ENCODE measurements around the gene ASTN2. TPM values are rescaled to one million over a fixed set of nuclear protein-coding genes. Genes with fewer than 3 reads are reported as not detected.

ASTN2 gene
- polyA plus RNA-seq, 4 donors, result 3.0 to 15.2 (median 3.7) TPM

DNA sequence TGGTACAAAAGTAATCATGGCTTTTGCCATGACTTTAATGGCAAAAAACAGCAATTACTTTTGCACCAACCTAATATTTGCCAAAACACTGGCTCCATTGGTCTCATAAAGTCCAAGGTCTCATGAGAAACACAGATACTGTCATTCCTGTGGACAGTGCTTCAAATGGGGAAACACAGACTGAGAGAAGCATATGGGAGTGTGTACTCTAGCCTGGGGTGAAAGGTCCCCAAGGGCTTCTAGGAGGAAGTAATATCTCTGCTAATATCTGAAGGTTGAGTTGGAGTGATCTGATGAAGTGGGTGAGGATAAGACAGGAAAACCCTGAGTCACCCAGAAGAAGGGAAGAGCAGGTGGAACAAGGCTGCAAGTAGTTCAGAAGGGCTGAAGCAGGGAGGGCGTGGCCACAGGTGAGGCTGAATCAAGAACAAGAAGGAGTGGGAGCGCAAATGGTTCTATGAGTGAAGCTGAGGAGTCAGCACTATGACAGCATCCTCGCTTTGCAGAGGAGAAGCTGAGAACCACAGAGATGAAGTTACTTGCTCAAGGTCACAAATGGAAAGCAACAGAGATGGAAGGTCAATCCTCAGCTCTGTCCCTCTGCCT, 164.1 kb downstream of the ASTN2 start:
- H3K9me3 ChIP-seq (ENCODE audit: control insufficient read depth in 2 of 2, insufficient read depth in 1 of 2, low read depth in 1 of 2, low read length in 1 of 2), result no peaks in the 10 kb centered on the region
- FAIRE-seq (no peak), DNase-seq (peak in 1 of 2 donors; percentile 5)
- H3K4me3 ChIP-seq (ENCODE audit: low read depth in 1 of 3, low read length in 3 of 3), result no peak overlapping the region
- no peaks in the 10 kb centered on the region for H3K27me3 ChIP-seq (ENCODE audit: control insufficient read depth in 3 of 3, insufficient read depth in 3 of 3, low read length in 3 of 3)
- WGBS, 3 donors, result 53 to 82% (median 58%) methylated on average over 3 of the region's 3 CpGs
- no peaks in the 10 kb centered on the region for H3K36me3 ChIP-seq (ENCODE audit: control insufficient read depth in 3 of 3, insufficient read depth in 2 of 3, low read depth in 1 of 3, low read length in 3 of 3)
- H3K4me1 ChIP-seq (ENCODE audit: control insufficient read depth in 3 of 3, insufficient read depth in 2 of 3, low read depth in 1 of 3, low read length in 2 of 3), result no peaks in the 10 kb centered on the region
- no peak overlapping the region for H3K27ac ChIP-seq (ENCODE audit: low read depth in 1 of 3, low read length in 2 of 3)

DNA sequence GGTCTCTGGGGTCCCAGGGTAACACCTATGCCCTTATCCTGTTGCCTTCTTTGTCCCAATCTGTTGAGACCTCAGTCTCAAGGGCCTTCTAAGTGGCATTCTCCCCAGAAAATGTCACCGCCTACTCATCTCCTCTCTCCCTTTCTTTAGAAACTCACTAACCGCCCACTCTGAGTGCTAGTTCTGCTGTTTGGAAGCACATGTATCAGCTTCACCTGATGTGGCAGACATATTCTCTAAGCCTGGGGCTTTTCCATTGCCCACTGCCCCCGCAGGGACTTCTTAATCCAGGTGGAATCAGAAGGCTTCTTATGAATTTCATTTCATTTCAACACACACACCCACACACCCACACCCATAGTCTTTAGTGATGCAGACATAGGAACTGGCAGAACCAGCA, 165.1 kb downstream of the ASTN2 start:
- H3K4me1 ChIP-seq (ENCODE audit: control insufficient read depth in 3 of 3, insufficient read depth in 2 of 3, low read depth in 1 of 3, low read length in 2 of 3), result no peaks in the 10 kb centered on the region
- no peak overlapping the region for H3K27ac ChIP-seq (ENCODE audit: low read depth in 1 of 3, low read length in 2 of 3)
- no peak overlapping the region for H3K4me3 ChIP-seq (ENCODE audit: low read depth in 1 of 3, low read length in 3 of 3)
- no peak for DNase-seq
- H3K27me3 ChIP-seq (ENCODE audit: control insufficient read depth in 3 of 3, insufficient read depth in 3 of 3, low read length in 3 of 3), result no peaks in the 10 kb centered on the region
- no peaks in the 10 kb centered on the region for H3K36me3 ChIP-seq (ENCODE audit: control insufficient read depth in 3 of 3, insufficient read depth in 2 of 3, low read depth in 1 of 3, low read length in 3 of 3)
- no peak for FAIRE-seq
- no peaks in the 10 kb centered on the region for H3K9me3 ChIP-seq (ENCODE audit: control insufficient read depth in 2 of 2, insufficient read depth in 1 of 2, low read depth in 1 of 2, low read length in 1 of 2)
- 68 to 79% (median 73%) methylated on average over 3 of the region's 3 CpGs for WGBS, 3 donors

DNA sequence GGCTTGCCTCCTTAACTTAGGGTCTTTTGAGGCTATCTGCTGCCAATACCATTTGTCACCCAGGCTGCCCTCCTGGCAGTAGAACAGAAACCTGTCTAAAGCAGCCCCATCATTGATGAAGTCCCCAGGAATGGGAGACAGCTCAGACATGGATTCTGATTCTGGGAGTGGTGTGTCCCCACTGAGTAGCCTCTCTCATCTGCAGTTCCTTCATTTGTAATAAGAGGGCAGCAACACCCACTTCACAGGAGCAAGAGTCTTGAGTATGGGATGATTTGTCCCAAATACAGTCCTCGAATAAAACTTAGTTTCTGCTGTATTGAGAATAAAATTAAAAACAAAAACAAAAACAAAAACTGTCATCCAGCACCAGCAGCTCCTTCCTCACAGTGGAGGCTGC, 167.6 kb downstream of the ASTN2 start:
- FAIRE-seq, result no peak
- Histone ChIP-seq H3K27ac (ENCODE audit: low read depth in 1 of 3, low read length in 2 of 3) (no peak overlapping the region), H3K4me3 (ENCODE audit: low read depth in 1 of 3, low read length in 3 of 3) (no peak overlapping the region), H3K36me3 (ENCODE audit: control insufficient read depth in 3 of 3, insufficient read depth in 2 of 3, low read depth in 1 of 3, low read length in 3 of 3) (no peaks in the 10 kb centered on the region), H3K27me3 (ENCODE audit: control insufficient read depth in 3 of 3, insufficient read depth in 3 of 3, low read length in 3 of 3) (no peaks in the 10 kb centered on the region), H3K4me1 (ENCODE audit: control insufficient read depth in 3 of 3, insufficient read depth in 2 of 3, low read depth in 1 of 3, low read length in 2 of 3) (no peaks in the 10 kb centered on the region), H3K9me3 (ENCODE audit: control insufficient read depth in 2 of 2, insufficient read depth in 1 of 2, low read depth in 1 of 2, low read length in 1 of 2) (no peaks in the 10 kb centered on the region)
- 38 to 46% (median 45%) methylated on average over 1 of the region's 1 CpG for WGBS, 3 donors
- DNase-seq, result peak; percentile 2 to 3

DNA sequence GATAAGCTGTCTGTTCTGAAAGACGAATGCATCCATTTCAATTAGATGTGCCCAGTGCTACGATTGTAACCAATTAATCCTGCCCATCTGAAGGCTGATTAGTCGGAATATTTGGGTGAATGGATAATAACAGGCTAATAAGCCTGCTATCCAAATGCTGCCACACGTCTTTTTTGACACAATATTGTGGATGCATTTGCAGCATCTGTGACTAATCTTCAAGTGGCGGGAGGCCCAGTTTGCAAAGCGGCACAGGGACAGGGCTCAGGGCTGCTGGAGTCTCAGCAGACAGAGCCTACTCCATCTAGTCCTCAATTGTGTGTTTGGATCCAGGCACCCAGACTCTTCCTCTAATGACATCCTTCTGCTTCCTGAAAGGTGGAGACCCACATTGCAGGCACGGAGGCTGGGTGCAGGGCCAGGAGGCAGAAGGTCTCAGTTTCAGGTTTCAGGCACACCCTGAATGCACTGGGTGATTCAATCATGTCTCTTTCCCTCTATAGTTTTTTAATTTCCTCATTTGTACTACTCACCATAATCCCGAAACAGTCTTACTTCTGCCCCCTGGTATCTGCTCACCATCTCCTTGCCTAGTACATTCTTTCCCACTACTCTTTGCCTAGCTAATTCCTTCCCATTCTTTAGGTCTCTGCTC, 169.6 kb downstream of the ASTN2 start:
- no peaks in the 10 kb centered on the region for H3K27me3 ChIP-seq (ENCODE audit: control insufficient read depth in 3 of 3, insufficient read depth in 3 of 3, low read length in 3 of 3)
- no peak overlapping the region for H3K4me3 ChIP-seq (ENCODE audit: low read depth in 1 of 3, low read length in 3 of 3)
- no peak overlapping the region for H3K27ac ChIP-seq (ENCODE audit: low read depth in 1 of 3, low read length in 2 of 3)
- no peak for DNase-seq
- H3K4me1 ChIP-seq (ENCODE audit: control insufficient read depth in 3 of 3, insufficient read depth in 2 of 3, low read depth in 1 of 3, low read length in 2 of 3), result no peaks in the 10 kb centered on the region
- 73 to 79% (median 75%) methylated on average over 8 of the region's 8 CpGs for WGBS, 3 donors
- no peaks in the 10 kb centered on the region for H3K36me3 ChIP-seq (ENCODE audit: control insufficient read depth in 3 of 3, insufficient read depth in 2 of 3, low read depth in 1 of 3, low read length in 3 of 3)
- no peak for FAIRE-seq
- H3K9me3 ChIP-seq (ENCODE audit: control insufficient read depth in 2 of 2, insufficient read depth in 1 of 2, low read depth in 1 of 2, low read length in 1 of 2), result no peaks in the 10 kb centered on the region

DNA sequence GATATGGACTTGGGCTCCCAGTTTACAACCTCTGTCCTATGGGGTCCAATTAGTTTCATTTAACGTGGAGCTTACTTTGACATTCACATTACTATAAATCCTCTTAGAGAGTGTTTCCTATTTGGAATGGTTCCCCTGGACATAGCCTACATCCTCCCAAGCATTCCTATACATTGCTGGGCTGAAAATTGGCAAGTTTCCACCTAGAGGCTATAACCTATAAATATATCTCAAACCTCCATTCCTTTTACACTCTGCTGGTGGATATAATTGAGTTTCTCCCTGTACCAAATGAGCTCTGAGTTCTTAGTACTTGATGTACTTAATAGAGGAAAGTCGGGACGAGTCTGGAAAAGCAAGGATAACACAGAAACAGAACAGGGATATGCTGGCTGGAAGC, 172.8 kb downstream of the ASTN2 start:
- WGBS, 3 donors, result 69 to 81% (median 80%) methylated on average over 3 of the region's 3 CpGs
- FAIRE-seq (no peak), DNase-seq (no peak)
- Histone ChIP-seq H3K4me1 (ENCODE audit: control insufficient read depth in 3 of 3, insufficient read depth in 2 of 3, low read depth in 1 of 3, low read length in 2 of 3) (no peaks in the 10 kb centered on the region), H3K27me3 (ENCODE audit: control insufficient read depth in 3 of 3, insufficient read depth in 3 of 3, low read length in 3 of 3) (no peaks in the 10 kb centered on the region), H3K27ac (ENCODE audit: low read depth in 1 of 3, low read length in 2 of 3) (no peak overlapping the region), H3K36me3 (ENCODE audit: control insufficient read depth in 3 of 3, insufficient read depth in 2 of 3, low read depth in 1 of 3, low read length in 3 of 3) (no peaks in the 10 kb centered on the region), H3K9me3 (ENCODE audit: control insufficient read depth in 2 of 2, insufficient read depth in 1 of 2, low read depth in 1 of 2, low read length in 1 of 2) (no peaks in the 10 kb centered on the region), H3K4me3 (ENCODE audit: low read depth in 1 of 3, low read length in 3 of 3) (no peak overlapping the region)

DNA sequence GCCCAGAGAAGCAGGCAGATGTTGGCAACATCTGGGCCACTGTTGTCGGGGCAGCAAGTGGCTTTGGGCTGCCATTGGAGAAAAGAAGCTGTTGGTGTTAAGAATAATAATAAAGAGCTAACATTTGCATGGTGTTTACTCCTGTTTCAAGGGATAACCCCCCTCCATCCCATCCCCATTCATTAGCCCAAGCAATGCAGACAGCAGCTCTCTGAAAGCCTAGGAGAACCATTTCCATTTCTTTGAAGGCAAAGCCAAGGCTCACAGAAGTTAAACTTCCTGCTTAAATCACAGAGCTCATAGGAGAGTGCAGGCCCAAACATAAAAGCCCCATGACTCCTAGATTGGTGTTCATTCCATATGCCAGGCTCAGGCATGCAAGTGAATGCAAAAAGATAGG, 175.4 kb downstream of the ASTN2 start:
- DNase-seq (no peak), FAIRE-seq (no peak)
- Histone ChIP-seq H3K4me3 (ENCODE audit: low read depth in 1 of 3, low read length in 3 of 3) (no peak overlapping the region), H3K27me3 (ENCODE audit: control insufficient read depth in 3 of 3, insufficient read depth in 3 of 3, low read length in 3 of 3) (no peaks in the 10 kb centered on the region), H3K9me3 (ENCODE audit: control insufficient read depth in 2 of 2, insufficient read depth in 1 of 2, low read depth in 1 of 2, low read length in 1 of 2) (no peaks in the 10 kb centered on the region), H3K4me1 (ENCODE audit: control insufficient read depth in 3 of 3, insufficient read depth in 2 of 3, low read depth in 1 of 3, low read length in 2 of 3) (no peaks in the 10 kb centered on the region), H3K36me3 (ENCODE audit: control insufficient read depth in 3 of 3, insufficient read depth in 2 of 3, low read depth in 1 of 3, low read length in 3 of 3) (no peaks in the 10 kb centered on the region), H3K27ac (ENCODE audit: low read depth in 1 of 3, low read length in 2 of 3) (no peak overlapping the region)
- 38 to 41% (median 38%) methylated on average over 1 of the region's 1 CpG for WGBS, 3 donors

DNA sequence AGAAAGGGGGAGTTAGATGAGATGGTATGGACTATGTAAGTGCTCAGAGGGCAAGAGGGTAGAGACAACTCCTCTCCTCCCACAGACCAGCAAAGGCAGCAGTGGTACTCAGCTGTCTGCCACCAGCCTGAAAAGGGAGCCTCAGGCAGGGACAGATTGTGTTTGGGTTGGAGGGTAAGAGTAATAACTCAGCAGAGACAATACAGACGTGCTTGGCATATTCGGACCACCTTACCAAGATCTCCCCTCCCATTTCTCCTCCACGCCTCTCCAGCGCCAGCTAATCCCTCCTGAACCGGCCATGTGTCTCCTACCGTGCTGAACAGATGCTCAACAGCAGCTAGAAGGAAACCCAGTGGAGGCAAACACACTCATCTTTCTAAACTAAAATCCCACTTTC, 180.8 kb downstream of the ASTN2 start:
- 63 to 71% (median 66%) methylated on average over 6 of the region's 6 CpGs for WGBS, 3 donors
- Histone ChIP-seq H3K9me3 (ENCODE audit: control insufficient read depth in 2 of 2, insufficient read depth in 1 of 2, low read depth in 1 of 2, low read length in 1 of 2) (no peaks in the 10 kb centered on the region), H3K4me3 (ENCODE audit: low read depth in 1 of 3, low read length in 3 of 3) (no peak overlapping the region), H3K36me3 (ENCODE audit: control insufficient read depth in 3 of 3, insufficient read depth in 2 of 3, low read depth in 1 of 3, low read length in 3 of 3) (no peaks in the 10 kb centered on the region), H3K27ac (ENCODE audit: low read depth in 1 of 3, low read length in 2 of 3) (no peak overlapping the region), H3K4me1 (ENCODE audit: control insufficient read depth in 3 of 3, insufficient read depth in 2 of 3, low read depth in 1 of 3, low read length in 2 of 3) (no peaks in the 10 kb centered on the region), H3K27me3 (ENCODE audit: control insufficient read depth in 3 of 3, insufficient read depth in 3 of 3, low read length in 3 of 3) (no peaks in the 10 kb centered on the region)
- FAIRE-seq, result no peak
- no peak for DNase-seq

DNA sequence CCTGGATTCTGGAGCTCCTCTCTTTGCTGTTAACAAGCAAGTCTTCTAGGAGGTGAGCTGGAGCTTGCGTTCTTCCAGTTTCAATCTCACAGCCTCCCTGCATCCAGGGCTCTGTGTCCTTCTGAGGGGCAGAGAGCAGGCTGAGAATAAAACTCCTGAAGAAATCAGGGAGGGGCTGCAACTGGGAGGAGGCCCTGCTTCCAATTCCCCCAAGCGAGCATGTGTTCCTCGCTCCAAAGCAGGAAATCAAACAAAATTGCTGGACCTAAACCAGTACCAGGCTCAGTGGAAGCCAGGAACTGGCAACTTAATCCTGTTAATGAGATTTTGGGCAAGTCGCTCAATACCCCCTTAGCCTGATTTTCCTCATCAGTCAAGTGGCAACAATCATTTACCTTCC, 181.8 kb downstream of the ASTN2 start:
- no peak for FAIRE-seq
- no peak for DNase-seq
- H3K4me3 ChIP-seq (ENCODE audit: low read depth in 1 of 3, low read length in 3 of 3), result no peak overlapping the region
- no peaks in the 10 kb centered on the region for H3K27me3 ChIP-seq (ENCODE audit: control insufficient read depth in 3 of 3, insufficient read depth in 3 of 3, low read length in 3 of 3)
- WGBS, 3 donors, result 62 to 71% (median 69%) methylated on average over 4 of the region's 4 CpGs
- H3K36me3 ChIP-seq (ENCODE audit: control insufficient read depth in 3 of 3, insufficient read depth in 2 of 3, low read depth in 1 of 3, low read length in 3 of 3), result no peaks in the 10 kb centered on the region
- H3K27ac ChIP-seq (ENCODE audit: low read depth in 1 of 3, low read length in 2 of 3), result no peak overlapping the region
- no peaks in the 10 kb centered on the region for H3K9me3 ChIP-seq (ENCODE audit: control insufficient read depth in 2 of 2, insufficient read depth in 1 of 2, low read depth in 1 of 2, low read length in 1 of 2)
- no peaks in the 10 kb centered on the region for H3K4me1 ChIP-seq (ENCODE audit: control insufficient read depth in 3 of 3, insufficient read depth in 2 of 3, low read depth in 1 of 3, low read length in 2 of 3)

DNA sequence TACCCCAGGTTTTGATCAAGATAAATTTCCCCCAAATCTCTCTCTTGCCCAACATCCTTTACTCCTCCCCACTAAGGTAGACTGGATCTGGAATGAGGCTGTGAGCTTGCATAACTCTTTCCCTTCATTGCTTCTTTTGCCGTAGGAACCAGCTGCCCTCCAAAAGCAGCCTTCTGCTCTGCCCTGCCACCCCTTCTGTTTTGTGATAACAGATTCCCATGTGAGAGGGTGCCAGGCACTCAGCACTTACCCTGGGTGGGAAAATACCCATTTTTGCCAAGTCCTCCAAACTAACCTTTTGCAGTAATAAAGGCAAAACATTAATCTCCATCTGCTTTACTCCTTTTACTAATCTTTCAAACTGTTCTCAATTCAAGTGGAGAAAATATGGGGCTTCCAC, 182.6 kb downstream of the ASTN2 start:
- no peak overlapping the region for H3K27ac ChIP-seq (ENCODE audit: low read depth in 1 of 3, low read length in 2 of 3)
- WGBS, 3 donors, result 65 to 74% (median 67%) methylated on average over 1 of the region's 1 CpG
- no peak overlapping the region for H3K4me3 ChIP-seq (ENCODE audit: low read depth in 1 of 3, low read length in 3 of 3)
- no peak for FAIRE-seq
- no peaks in the 10 kb centered on the region for H3K9me3 ChIP-seq (ENCODE audit: control insufficient read depth in 2 of 2, insufficient read depth in 1 of 2, low read depth in 1 of 2, low read length in 1 of 2)
- DNase-seq, result no peak
- H3K27me3 ChIP-seq (ENCODE audit: control insufficient read depth in 3 of 3, insufficient read depth in 3 of 3, low read length in 3 of 3), result no peaks in the 10 kb centered on the region
- H3K4me1 ChIP-seq (ENCODE audit: control insufficient read depth in 3 of 3, insufficient read depth in 2 of 3, low read depth in 1 of 3, low read length in 2 of 3), result no peaks in the 10 kb centered on the region
- H3K36me3 ChIP-seq (ENCODE audit: control insufficient read depth in 3 of 3, insufficient read depth in 2 of 3, low read depth in 1 of 3, low read length in 3 of 3), result no peaks in the 10 kb centered on the region
